ENCODE data around the gene NPDC1.
A peak's percentile ranks its signal among the peaks of the same experiment; 100 is the strongest.

Gene NPDC1

GRCh38 chr9:137023157-137023556 lies 22.8 kb downstream of the NPDC1 start:
- no peak for DNase-seq

- DNase-seq: no peak
Measured at GRCh38 chr9:137022662-137023008, 23.3 kb downstream of the NPDC1 start.

GRCh38 chr9:137021979-137022661 lies 23.9 kb downstream of the NPDC1 start:
- DNase-seq: peak; percentile 70 to 89

GRCh38 chr9:137021568-137021978 lies 24.4 kb downstream of the NPDC1 start:
- DNase-seq: no peak

- DNase-seq: no peak
Measured at GRCh38 chr9:137020771-137021567, 25.0 kb downstream of the NPDC1 start.

GRCh38 chr9:137019891-137020683 lies 25.9 kb downstream of the NPDC1 start:
- DNase-seq: no peak

- no peak for DNase-seq
Measured at GRCh38 chr9:137018761-137019559, 27.0 kb downstream of the NPDC1 start.

GRCh38 chr9:137017791-137018497 lies 28.0 kb downstream of the NPDC1 start:
- DNase-seq: no peak

GRCh38 chr9:137017071-137017470 lies 28.9 kb downstream of the NPDC1 start:
- no peak for DNase-seq

GRCh38 chr9:137016436-137016835 lies 29.5 kb downstream of the NPDC1 start:
- DNase-seq: no peak

GRCh38 chr9:137015976-137016375 lies 30.0 kb downstream of the NPDC1 start:
- no peak for DNase-seq

GRCh38 chr9:137015540-137015930 lies 30.4 kb downstream of the NPDC1 start:
- DNase-seq: no peak

- no peak for DNase-seq
Measured at GRCh38 chr9:137014776-137015539, 31.0 kb downstream of the NPDC1 start.

- no peak for DNase-seq
Measured at GRCh38 chr9:137014166-137014565, 31.8 kb downstream of the NPDC1 start.

- DNase-seq: no peak
Measured at GRCh38 chr9:137013571-137013940, 32.4 kb downstream of the NPDC1 start.

- DNase-seq: no peak
Measured at GRCh38 chr9:137012694-137013570, 33.0 kb downstream of the NPDC1 start.

- DNase-seq: no peak
Measured at GRCh38 chr9:137011907-137012675, 33.9 kb downstream of the NPDC1 start.

- no peak for DNase-seq
Measured at GRCh38 chr9:137011156-137011555, 34.8 kb downstream of the NPDC1 start.

GRCh38 chr9:137009938-137010732 lies 35.8 kb downstream of the NPDC1 start:
- DNase-seq: no peak

Measured in inflammatory macrophage treated with lipopolysaccharide for 1 hour (primary cell).